GM19099 (cell line): ENCODE measurements around the gene ERG.

ENCODE experiments used
- POLR2A ChIP-seq: IDR thresholded peaks from 3 replicates; pipeline ENCODE4 v1.6.1; 2011; ENCODE audit warnings: low read depth; ENCODE audit not compliant: insufficient read length; ENCODE audit errors: extremely low read depth

Gene ERG

DNA sequence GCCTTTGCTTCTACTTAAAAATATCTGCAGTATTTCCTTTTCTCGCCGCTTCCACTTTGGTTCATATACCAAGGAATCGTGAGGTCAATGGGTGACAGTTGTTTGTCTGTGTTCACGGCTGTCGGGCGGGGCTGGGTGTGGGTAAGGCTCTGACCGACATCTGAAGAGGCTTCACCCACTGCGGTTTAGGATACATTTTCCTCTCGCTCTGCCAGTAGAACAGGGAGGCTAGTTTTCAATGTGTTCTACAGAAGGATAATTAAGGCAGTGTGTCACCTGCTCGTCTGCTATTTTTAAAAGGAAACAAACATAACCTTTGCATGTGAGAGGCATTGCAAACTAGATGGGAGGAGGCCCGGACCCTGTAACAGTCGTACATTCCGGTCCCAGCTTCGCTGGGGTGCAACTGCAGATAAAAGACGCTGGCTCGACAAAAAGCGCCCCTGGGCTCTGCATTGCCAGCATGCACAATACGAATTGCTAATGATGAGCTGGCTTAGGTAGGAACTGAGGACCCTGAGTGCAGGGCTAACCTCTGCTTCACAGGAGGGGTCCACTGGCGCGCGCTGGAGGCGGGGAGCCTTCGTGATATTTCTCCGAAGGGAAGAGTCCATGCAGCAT lies 8.5 kb upstream of the ERG start:
- no peak for TF ChIP-seq POLR2A

DNA sequence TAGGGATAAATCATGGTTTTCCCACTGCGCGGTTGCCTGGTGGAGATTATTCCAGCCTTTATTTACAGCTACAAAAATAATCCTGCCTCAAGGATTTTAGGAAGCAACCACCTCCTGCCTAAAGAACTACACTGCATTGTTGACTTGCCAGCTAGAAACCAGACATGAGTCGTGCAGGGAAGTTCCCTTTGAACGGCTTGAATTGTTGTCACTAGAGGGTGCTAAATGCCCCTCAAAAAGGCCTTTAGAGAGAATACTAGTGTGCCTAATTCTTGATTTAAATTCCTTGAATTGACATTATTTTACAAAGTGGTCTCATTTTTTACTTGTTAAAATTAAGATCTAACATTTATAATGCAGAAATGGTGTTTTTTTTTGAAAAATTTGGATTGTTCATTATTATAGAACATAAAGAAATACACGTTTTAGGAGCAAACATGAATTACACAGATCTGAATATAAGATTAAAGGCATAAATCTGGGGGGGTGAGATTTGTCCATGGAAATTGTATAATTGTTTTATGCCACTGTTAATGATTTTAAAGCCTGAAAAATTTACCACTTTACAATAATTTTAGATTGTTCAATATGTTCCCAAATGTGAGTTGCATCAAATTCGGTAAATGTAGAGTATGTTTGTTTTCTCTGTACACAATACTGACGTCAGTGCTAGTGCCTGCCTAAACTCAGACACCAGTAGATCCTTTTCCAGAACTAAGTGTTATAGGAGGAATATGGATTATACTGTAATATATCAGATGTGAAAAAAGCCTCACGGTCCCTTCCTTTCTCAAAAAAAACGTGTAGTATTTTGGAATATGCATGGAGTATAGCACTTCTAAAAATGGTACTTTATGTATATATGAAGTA lies 7.6 kb upstream of the ERG start:
- no peak for TF ChIP-seq POLR2A

DNA sequence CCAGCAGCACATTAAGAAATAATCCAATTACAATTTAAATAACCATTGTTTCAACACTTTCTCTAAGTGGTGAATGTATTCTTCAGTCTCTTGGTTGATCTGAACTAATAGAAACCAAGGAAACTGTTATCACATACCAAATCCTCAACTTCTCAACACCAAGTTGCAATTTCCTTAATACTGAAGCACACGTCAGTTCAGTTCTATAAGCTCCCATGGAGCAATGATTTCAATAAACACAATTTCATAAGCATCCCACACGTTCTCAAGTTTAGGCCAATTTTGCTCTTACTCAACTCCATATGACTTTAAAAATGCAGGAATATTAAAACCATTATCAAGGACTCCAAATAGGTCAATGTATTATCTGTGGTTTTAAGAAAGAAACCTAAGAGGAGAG lies 5.8 kb upstream of the ERG start:
- no peak for TF ChIP-seq POLR2A

DNA sequence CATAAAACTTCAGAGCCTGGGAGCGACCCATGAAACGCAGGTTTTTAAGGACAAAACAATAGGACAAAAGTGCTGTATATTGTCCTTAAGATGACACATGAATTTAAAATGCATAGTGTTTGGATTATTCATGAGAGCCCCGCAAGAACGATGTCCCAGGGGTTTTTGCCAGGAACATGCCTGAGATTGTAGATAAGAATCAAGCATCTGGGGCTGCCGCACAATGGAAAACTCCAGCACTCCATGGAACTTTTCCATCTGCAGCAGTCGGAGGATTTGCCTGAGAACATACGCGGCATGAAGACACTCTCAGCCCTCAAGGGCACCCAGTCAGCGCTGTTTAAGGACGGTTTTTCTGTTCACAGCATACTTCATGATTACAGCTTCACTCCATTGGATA lies 5.3 kb upstream of the ERG start:
- no peak for TF ChIP-seq POLR2A

DNA sequence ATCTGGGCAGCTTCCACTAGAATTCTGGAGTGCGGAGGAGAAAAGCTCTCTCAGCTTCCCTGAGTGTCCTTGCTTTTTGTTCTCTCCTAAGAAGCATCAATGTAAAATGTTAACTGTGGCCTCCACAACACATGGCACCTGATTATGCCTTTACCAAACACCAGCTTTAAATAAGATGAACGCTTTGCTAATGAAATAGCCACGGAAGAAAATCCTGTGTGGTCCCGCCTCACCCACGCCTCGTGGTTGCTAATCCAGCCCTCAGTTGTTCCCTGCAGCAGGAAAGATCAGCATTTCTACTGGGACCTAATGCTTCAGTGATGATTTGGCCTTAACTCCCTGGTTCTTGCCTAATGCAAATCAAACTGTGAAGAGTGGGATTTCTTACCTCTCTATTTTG lies 1.8 kb upstream of the ERG start:
- TF ChIP-seq POLR2A, result no peak

DNA sequence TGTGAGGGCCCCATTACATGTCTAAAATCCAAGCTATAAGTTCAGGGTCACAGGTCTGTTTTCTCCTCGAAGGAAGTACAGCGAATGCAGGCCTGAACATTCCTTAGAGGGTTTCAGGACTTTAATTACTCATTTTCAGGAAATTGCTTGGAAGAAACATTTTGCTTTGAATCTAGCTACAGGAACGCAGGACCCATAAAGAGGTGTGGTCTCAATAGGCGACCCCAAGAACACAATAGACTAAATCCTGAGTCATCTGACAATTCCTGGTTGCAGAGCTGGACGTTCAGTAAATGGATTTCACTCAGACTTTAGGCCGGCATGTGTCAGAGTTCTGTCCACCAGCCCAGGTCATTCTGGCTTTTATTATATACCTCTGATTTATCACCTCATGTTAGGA lies 1.0 kb upstream of the ERG start:
- no peak for TF ChIP-seq POLR2A

DNA sequence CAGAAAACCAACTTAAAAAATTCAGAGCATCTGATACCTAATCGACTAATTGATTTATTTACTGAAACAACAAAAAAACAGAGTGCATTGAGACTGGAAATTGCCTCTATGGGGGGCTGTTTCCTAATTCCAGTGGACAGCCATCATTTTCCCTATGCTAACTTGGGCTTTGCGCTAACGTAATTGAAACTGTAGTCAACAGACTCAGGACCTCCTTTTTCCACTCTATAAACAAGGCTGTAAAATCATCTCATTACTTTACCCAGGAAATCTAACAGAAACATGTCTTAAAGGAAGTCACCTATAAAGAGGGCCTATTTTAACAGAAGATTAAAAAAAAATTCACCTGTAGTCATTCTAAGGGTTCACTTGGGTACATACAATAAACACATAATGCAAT lies 2.1 kb downstream of the ERG start:
- no peak for TF ChIP-seq POLR2A

DNA sequence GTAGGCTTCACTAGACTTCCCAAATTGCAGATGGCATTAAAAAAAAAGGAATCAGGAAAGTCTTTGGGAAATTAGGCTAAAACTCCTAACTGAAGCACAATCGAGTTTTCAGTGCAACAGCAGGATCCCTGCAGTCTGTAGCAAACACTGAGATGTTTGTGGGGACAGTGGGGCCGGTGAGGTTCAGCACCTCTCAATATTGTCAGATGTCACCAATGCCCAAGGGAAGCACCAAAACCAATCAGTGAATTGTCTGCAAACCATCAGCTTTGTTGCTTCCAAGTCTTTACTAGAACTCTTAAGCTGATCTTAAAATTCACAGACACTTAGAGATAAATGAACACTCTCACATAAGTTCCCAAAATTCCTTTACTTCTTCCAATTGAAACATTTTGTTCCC lies 2.6 kb downstream of the ERG start:
- TF ChIP-seq POLR2A, result no peak

DNA sequence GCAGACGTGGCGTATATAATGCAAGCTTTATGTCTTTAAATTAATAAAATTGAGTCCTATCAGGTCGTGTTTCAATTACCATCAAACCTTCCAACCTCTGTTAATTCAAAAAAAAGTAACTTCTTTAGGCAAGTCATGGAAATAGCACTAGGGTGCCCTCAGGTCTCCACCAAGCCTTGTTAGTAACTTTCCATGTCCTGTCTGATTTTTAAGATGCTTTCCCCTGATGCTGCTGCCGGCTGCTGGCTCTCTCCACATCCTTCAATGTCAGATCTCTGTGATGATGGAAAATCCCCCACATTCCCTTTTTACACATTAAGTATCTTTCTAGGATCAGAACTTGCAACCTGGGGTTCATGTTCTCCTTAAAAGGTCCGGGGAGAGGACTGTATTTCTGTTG lies 3.0 kb downstream of the ERG start:
- TF ChIP-seq POLR2A, result no peak

DNA sequence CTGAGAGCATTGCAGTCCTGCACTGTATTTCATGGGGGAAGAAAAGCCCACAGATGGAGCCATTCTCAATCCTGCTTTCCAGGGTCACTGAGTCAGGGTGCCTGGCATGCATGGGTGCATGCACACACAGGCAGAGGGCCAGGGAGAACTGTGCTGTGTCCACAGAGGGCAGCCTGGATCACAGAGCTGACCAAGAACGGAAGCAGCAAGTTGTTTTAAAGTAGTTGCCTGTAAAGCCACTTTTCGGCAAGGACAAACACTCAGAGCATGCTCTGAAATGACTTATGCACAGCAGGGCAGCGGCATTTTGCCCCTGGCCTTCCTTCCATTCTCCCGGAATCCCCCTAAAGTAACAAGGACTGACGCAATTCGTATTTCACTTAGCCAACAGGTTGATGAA lies 3.6 kb downstream of the ERG start:
- no peak for TF ChIP-seq POLR2A

DNA sequence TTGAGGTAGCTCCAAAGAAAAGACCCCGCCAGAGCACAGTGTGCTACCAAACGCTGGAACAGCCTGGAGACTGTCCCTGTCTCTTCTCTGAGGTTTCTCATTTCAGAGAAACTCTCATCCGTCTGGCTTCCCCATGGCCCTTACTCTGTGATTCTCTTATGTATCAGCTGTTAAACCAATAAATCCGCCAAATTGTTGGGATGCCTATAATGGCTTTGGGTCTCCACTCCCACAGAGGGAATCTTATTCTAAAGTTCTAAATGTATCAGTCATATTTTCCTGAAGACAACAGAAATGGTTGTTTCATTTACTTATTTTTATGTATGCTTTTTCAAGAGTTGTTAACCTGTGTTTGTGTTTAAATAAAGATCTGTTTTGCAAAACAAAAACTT lies 4.0 kb downstream of the ERG start:
- no peak for TF ChIP-seq POLR2A

DNA sequence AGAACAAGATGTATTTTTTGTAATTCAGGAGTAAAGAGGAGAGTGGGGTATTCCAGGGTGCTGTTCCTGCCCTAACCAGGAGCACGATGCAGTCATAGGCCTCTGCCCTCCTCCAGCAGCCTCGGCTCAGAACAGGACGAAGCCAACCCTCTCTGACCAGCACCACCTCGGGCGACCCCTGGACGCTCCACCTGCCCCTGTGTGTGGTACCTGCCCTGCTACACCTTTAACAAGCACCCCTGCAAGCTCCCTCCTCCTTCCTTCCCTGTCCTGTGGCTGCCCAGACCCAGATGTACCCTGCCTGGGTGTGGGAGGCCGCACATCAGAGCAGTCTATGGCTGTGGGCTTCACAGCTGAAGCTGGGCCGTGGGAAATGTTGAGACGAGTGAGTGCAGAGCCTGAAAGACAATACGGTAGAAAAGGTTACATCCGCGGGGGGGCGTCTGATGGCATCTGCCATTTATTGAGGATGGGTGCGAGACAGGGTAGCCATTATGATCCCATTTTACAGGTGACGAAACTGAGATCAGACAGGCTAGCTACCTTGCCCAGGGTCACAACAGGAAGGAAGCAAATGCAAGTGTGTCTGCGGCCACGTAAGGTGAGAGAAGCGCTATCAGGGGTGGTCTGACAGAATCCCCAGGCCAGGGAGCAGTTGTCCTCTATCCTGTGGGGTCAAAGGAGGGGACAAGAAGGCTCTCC lies 4.6 kb downstream of the ERG start:
- TF ChIP-seq POLR2A, result no peak

DNA sequence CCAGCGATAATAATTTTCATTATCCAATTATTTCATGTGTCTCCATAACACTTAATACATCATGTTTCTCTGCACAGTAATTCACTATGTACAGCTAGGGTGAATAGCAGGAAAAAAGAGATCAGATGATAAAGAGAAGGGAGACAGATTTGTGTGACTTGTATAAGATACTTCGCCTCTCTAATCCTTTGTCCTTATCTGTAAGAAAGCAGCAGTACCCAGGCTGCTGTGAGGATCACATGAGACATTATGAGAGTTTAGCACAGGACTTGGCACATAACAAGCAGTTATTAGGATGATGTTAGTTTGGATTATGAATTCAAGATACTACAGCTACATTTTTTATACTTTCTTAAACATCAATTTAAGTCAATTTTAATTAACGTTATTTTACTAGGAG lies 6.3 kb downstream of the ERG start:
- no peak for TF ChIP-seq POLR2A

DNA sequence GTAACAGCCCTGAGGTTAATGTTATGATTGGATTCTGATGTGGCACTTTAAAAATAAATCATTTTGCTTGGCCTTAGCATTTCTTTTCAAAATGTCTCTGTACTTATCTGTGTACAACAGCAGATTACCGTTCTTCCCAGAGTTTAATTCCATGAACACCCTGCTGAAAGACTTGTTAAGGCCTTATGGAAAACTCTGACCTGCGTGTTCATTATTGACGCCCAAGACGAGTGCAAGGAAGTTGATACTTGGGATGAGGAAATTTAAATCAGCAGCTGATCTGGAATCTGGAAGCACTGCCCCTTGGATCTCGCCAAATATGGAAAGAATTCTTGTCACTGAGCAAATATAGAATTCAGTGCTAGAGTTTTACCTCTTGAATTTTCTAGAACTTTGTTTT lies 6.7 kb downstream of the ERG start:
- TF ChIP-seq POLR2A, result no peak

DNA sequence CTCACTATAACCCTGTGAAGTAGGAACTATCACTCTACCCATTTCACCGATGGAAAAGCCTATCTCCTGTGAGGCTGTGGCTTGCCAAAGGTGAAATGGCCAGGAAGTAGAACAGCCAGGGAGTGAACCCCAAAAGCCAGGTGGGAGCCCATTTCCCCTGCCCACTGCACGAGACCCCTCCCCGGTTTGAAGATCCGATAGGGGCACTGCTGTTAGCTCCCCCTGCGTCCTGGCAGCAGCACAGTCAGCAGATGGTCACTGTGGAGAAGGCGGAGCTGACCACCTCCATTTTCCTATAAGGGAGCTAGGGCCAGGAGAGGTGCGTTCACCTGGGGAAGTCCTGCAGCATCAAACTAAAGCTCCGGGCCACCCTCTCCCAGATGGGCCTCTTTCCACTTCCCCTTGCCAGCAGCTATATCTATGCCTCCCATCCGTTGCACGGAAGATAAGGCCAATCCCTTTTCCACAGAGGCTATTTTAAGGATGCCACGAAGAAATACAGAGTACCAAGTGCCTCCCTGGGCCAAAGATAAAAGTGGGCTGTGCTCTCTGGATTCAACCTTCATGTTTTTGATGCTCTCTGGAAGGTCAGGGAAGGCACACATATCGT lies 7.8 kb downstream of the ERG start:
- TF ChIP-seq POLR2A, result no peak
